Measurements from ENCODE around the gene EIF4E1B. TPM values are rescaled to one million over a fixed set of nuclear protein-coding genes. Genes with fewer than 3 reads are reported as not detected.

EIF4E1B gene
- total and polyA plus RNA-seq, 2 donors (not counting 1 experiment from before 2014, with no cell fraction given): not detected

- H3K27me3 ChIP-seq (ENCODE audit: control insufficient read depth, insufficient read depth, low read length): peaks cover 34% of the 10 kb centered on the region
- TF ChIP-seq EZH2 (IDR thresholded peaks at IDR 0.05; ENCODE audit: low read length, missing control alignments) (no peak), CTCF (conservative IDR thresholded peaks at IDR 0.05 in 1 of 2, IDR thresholded peaks at IDR 0.05 in 1 of 2; ENCODE audit: low read depth in 1 of 2, low read length in 2 of 2) (no peak)
- no peak overlapping the region for H3K9ac ChIP-seq (ENCODE audit: insufficient read depth, low read length)
- no peaks in the 10 kb centered on the region for H3K36me3 ChIP-seq (ENCODE audit: control insufficient read depth, insufficient read depth, low read length)
- H4K20me1 ChIP-seq (ENCODE audit: control insufficient read depth, extremely low read depth, insufficient read depth, low read length): no peaks in the 10 kb centered on the region
- H2AFZ ChIP-seq (ENCODE audit: low read length): no peak overlapping the region
- H3K9me3 ChIP-seq (ENCODE audit: control insufficient read depth, insufficient read depth, low read depth, low read length): no peaks in the 10 kb centered on the region
- no peaks in the 10 kb centered on the region for H3K79me2 ChIP-seq (ENCODE audit: control insufficient read depth, insufficient read depth, low read length)
- H3K4me3 ChIP-seq (replicated peaks in 1 of 4; ENCODE audit: control extremely low read depth in 1 of 4, insufficient read depth in 1 of 4, low read depth in 3 of 4, low read length in 4 of 4): no peak overlapping the region
- H3K4me1 ChIP-seq (ENCODE audit: control insufficient read depth, extremely low read depth, insufficient read depth, low read length): peaks cover 5% of the 10 kb centered on the region
- H3K27ac ChIP-seq (ENCODE audit: insufficient read depth, low read length): no peak overlapping the region
- no peak overlapping the region for H3K4me2 ChIP-seq (ENCODE audit: extremely low read depth, insufficient read depth, low read length)
- DNase-seq (ENCODE audit: low read depth in 2 of 2): no peak
Observed at GRCh38 chr5:176679365-176680225, 49.1 kb downstream of the EIF4E1B start.

- Histone ChIP-seq H4K20me1 (ENCODE audit: control insufficient read depth, extremely low read depth, insufficient read depth, low read length) (no peaks in the 10 kb centered on the region), H3K79me2 (ENCODE audit: control insufficient read depth, insufficient read depth, low read length) (no peaks in the 10 kb centered on the region), H3K27me3 (ENCODE audit: control insufficient read depth, insufficient read depth, low read length) (peaks cover 34% of the 10 kb centered on the region), H3K27ac (ENCODE audit: insufficient read depth, low read length) (no peak overlapping the region), H3K36me3 (ENCODE audit: control insufficient read depth, insufficient read depth, low read length) (no peaks in the 10 kb centered on the region), H3K4me2 (ENCODE audit: extremely low read depth, insufficient read depth, low read length) (no peak overlapping the region), H3K4me1 (ENCODE audit: control insufficient read depth, extremely low read depth, insufficient read depth, low read length) (peaks cover 5% of the 10 kb centered on the region), H3K9ac (ENCODE audit: insufficient read depth, low read length) (no peak overlapping the region), H3K4me3 (replicated peaks in 1 of 4; ENCODE audit: control extremely low read depth in 1 of 4, insufficient read depth in 1 of 4, low read depth in 3 of 4, low read length in 4 of 4) (no peak overlapping the region), H3K9me3 (ENCODE audit: control insufficient read depth, insufficient read depth, low read depth, low read length) (no peaks in the 10 kb centered on the region), H2AFZ (ENCODE audit: low read length) (no peak overlapping the region)
- no peak for TF ChIP-seq CTCF (conservative IDR thresholded peaks at IDR 0.05 in 1 of 2, IDR thresholded peaks at IDR 0.05 in 1 of 2; ENCODE audit: low read depth in 1 of 2, low read length in 2 of 2)
- no peak for TF ChIP-seq EZH2 (IDR thresholded peaks at IDR 0.05; ENCODE audit: low read length, missing control alignments)
- no peak for DNase-seq (ENCODE audit: low read depth in 2 of 2)
Observed at GRCh38 chr5:176680226-176680563, 49.7 kb downstream of the EIF4E1B start.

GRCh38 chr5:176682016-176682531 is 51.6 kb downstream of the EIF4E1B start:
- Histone ChIP-seq H3K9ac (ENCODE audit: insufficient read depth, low read length) (no peak overlapping the region), H3K4me3 (replicated peaks in 1 of 4; ENCODE audit: control extremely low read depth in 1 of 4, insufficient read depth in 1 of 4, low read depth in 3 of 4, low read length in 4 of 4) (no peak overlapping the region), H4K20me1 (ENCODE audit: control insufficient read depth, extremely low read depth, insufficient read depth, low read length) (no peaks in the 10 kb centered on the region), H3K4me1 (ENCODE audit: control insufficient read depth, extremely low read depth, insufficient read depth, low read length) (no peaks in the 10 kb centered on the region), H3K27me3 (ENCODE audit: control insufficient read depth, insufficient read depth, low read length) (peaks cover 32% of the 10 kb centered on the region), H3K36me3 (ENCODE audit: control insufficient read depth, insufficient read depth, low read length) (no peaks in the 10 kb centered on the region), H3K9me3 (ENCODE audit: control insufficient read depth, insufficient read depth, low read depth, low read length) (no peaks in the 10 kb centered on the region), H3K79me2 (ENCODE audit: control insufficient read depth, insufficient read depth, low read length) (no peaks in the 10 kb centered on the region), H3K4me2 (ENCODE audit: extremely low read depth, insufficient read depth, low read length) (no peak overlapping the region), H2AFZ (ENCODE audit: low read length) (no peak overlapping the region), H3K27ac (ENCODE audit: insufficient read depth, low read length) (no peak overlapping the region)
- TF ChIP-seq CTCF (conservative IDR thresholded peaks at IDR 0.05 in 1 of 2, IDR thresholded peaks at IDR 0.05 in 1 of 2; ENCODE audit: low read depth in 1 of 2, low read length in 2 of 2): no peak
- TF ChIP-seq EZH2 (IDR thresholded peaks at IDR 0.05; ENCODE audit: low read length, missing control alignments): no peak
- no peak for DNase-seq (ENCODE audit: low read depth in 2 of 2)
